ENCODE measurements around the gene SMIM45. TPM values are rescaled to one million over a fixed set of nuclear protein-coding genes. Genes with fewer than 3 reads are reported as not detected.

Gene SMIM45

Other genes starting within 250 kb of the SMIM45 start
- gene CCDC134, start 151.5 kb upstream of the SMIM45 start, total RNA-seq (2014; rRNA removed; shearing (Covaris generic)): 17.0 and 19.3 TPM in 2 replicates
- 93.8 and 118 TPM in 2 replicates for gene SREBF2, start 119.0 kb upstream of the SMIM45 start, total RNA-seq (2014; rRNA removed; shearing (Covaris generic))
- 3.2 TPM in 2 replicates for gene SHISA8, start 37.1 kb upstream of the SMIM45 start, total RNA-seq (2014; rRNA removed; shearing (Covaris generic))
- 1.1 and 1.2 TPM in 2 replicates for gene TNFRSF13C, start 25.3 kb upstream of the SMIM45 start, total RNA-seq (2014; rRNA removed; shearing (Covaris generic))
- gene CENPM, start 5.0 kb upstream of the SMIM45 start, total RNA-seq (2014; rRNA removed; shearing (Covaris generic)): 56.7 and 66.3 TPM in 2 replicates
- gene SEPTIN3, start 17.3 kb downstream of the SMIM45 start, total RNA-seq (2014; rRNA removed; shearing (Covaris generic)): 8.1 and 11.0 TPM in 2 replicates
- gene WBP2NL, start 46.6 kb downstream of the SMIM45 start, total RNA-seq (2014; rRNA removed; shearing (Covaris generic)): not detected in 2 replicates
- gene NAGA, start 118.7 kb downstream of the SMIM45 start, total RNA-seq (2014; rRNA removed; shearing (Covaris generic)): 30.9 and 44.5 TPM in 2 replicates
- gene PHETA2, start 122.1 kb downstream of the SMIM45 start, total RNA-seq (2014; rRNA removed; shearing (Covaris generic)): 10.3 and 11.5 TPM in 2 replicates
- gene SMDT1, start 127.5 kb downstream of the SMIM45 start, total RNA-seq (2014; rRNA removed; shearing (Covaris generic)): 5.6 and 11.4 TPM in 2 replicates
- gene NDUFA6, start 138.6 kb downstream of the SMIM45 start, total RNA-seq (2014; rRNA removed; shearing (Covaris generic)): 62.3 and 65.0 TPM in 2 replicates
- 1.0 and 1.4 TPM in 2 replicates for gene CYP2D6, start 178.7 kb downstream of the SMIM45 start, total RNA-seq (2014; rRNA removed; shearing (Covaris generic))